C4-2B (cell line): ENCODE data around the gene ASH1L.

ENCODE experiments used
- ZFX ChIP-seq: fragments of 450-650 bp; IDR thresholded peaks from 2 replicates; pipeline ENCODE4 v1.6.1; 2017
- TF ChIP-seq, protein P1 (sequence below): fragments of 450-650 bp; conservative IDR thresholded peaks from 2 replicates; pipeline ENCODE4 v1.5.1; 2017; ENCODE audit warnings: mild to moderate bottlenecking

- TF ChIP-seq, protein P1, sequence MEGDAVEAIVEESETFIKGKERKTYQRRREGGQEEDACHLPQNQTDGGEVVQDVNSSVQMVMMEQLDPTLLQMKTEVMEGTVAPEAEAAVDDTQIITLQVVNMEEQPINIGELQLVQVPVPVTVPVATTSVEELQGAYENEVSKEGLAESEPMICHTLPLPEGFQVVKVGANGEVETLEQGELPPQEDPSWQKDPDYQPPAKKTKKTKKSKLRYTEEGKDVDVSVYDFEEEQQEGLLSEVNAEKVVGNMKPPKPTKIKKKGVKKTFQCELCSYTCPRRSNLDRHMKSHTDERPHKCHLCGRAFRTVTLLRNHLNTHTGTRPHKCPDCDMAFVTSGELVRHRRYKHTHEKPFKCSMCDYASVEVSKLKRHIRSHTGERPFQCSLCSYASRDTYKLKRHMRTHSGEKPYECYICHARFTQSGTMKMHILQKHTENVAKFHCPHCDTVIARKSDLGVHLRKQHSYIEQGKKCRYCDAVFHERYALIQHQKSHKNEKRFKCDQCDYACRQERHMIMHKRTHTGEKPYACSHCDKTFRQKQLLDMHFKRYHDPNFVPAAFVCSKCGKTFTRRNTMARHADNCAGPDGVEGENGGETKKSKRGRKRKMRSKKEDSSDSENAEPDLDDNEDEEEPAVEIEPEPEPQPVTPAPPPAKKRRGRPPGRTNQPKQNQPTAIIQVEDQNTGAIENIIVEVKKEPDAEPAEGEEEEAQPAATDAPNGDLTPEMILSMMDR: no peak
- TF ChIP-seq ZFX: no peak
Measured at GRCh38 chr1:155322571-155322952, 240.0 kb downstream of the ASH1L start.
